ENCODE data around the gene HTATSF1. TPM values are rescaled to one million over a fixed set of nuclear protein-coding genes. Genes with fewer than 3 reads are reported as not detected.

The HTATSF1 gene
- total RNA-seq, 1 donor from 2014 or later = 66.2 TPM

GRCh38 chrX:136491832-136492231 lies 5.6 kb upstream of the HTATSF1 start:
- intact Hi-C loops (cut with DNase I) = loop anchor here (10.0 kb wide), 1 partner anchor 227 kb away; no protein-coding TSS in a partner anchor
- no peak for DNase-seq (ENCODE audit: low spot score)

DNA sequence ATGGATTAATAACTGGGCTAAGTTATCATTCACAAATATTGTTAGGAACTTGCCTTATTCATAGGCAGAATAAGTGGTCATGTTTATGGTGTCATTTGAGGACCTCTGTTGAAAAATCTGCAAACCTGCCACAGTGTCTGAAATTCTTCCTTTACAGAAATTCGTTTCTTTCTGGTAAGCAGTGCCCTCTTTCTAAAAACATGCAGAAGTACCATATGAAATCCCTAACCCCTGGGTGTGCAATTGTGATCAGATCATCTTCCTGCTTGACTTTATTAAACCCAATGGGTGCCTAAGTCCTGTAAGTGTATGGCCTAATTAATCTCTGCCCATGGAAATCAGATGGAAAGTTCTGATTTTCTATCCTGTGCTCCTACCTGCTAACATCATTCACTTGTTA lies 4.4 kb upstream of the HTATSF1 start:
- intact Hi-C loops (cut with DNase I) = loop anchor here (10.0 kb wide), 1 partner anchor 228 kb away; no protein-coding TSS in a partner anchor
- no peak for DNase-seq (ENCODE audit: low spot score)

DNA sequence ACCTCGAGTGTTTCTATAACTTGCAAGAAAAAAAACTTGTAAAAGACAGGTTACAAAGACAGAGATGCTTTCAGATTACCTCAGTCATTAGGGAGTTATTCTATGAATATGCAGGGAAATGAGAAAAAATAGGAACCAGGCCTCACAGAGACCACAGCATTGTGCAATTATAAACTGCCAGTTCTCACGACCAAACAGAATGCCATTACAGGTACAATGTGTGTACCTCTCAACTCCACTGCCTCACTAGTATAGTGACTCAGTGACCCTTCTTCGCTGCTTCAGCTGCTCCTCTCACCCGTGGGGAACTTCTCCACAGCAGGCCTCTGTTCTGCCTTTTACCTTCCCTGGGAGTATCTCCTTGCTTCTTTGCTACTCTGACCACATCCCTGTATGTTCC lies 2.3 kb upstream of the HTATSF1 start:
- intact Hi-C loops (cut with DNase I) = loop anchor here (5.0 to 10.0 kb wide), 2 partner anchors 230 to 508 kb away; partner anchors contain the start of gene SLC9A6
- no peak for DNase-seq (ENCODE audit: low spot score)

- intact Hi-C loops (cut with DNase I) = loop anchor here (5.0 to 10.0 kb wide), 2 partner anchors 231 to 509 kb away; partner anchors contain the start of gene SLC9A6
- DNase-seq (ENCODE audit: low spot score) = no peak
Observed at GRCh38 chrX:136496186-136496763, 1.1 kb upstream of the HTATSF1 start.

DNA sequence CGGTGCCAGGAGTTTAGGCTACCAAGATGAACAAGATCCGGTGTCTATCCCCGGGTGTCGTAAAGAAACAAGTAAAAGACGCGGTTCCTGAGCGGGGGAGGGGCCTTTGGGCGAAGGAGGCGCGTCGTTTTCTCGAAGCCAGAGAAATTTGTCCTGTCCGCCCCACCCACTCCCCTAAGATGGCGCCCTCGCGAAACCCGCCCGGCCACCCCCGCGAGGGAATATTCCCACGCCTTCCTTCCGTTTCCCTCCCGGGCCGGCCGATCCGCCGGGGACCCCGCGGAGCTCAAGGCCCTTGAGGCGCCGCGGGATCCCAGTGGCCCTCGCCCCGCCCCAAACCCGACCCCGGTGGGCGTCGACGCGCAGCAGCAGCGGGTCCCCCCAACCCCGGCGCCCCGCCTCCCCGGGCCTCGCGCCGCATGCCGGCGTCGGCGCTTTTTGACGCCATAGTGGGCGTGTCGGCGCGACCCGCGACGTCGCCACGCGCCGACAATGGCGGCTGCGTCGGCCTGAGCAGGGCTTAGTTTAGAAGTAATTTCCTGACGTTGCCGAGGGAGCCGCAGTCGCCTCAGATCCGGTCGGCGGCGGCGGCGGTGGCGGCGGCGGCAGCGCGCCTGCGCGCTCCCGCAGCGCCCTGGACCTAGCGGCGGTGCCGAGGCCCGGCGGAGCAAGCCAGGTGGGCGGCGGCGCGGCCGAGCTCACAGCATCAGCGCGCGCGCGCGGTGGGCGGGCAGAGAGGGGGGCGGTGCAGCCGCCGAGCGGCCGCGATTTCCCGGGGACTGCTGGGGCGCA lies 432 bp upstream of the HTATSF1 start:
- intact Hi-C loops (cut with DNase I) = loop anchor here (5.0 to 10.0 kb wide), 2 partner anchors 232 to 510 kb away; partner anchors contain the start of gene SLC9A6

GRCh38 chrX:136519069-136519468 lies 21.7 kb downstream of the HTATSF1 start:
- DNase-seq (ENCODE audit: low spot score) = no peak
- intact Hi-C loops (cut with DNase I) = no loop called here

More for the DNA sequence above, 432 bp upstream of the HTATSF1 start:
- DNase-seq (ENCODE audit: low spot score) = peak; percentile 91

- intact Hi-C loops (cut with DNase I) = no loop called here
- DNase-seq (ENCODE audit: low spot score) = no peak
Observed at GRCh38 chrX:136523770-136524169, 26.4 kb downstream of the HTATSF1 start.

- intact Hi-C loops (cut with DNase I) = no loop called here
- peak; percentile 81 for DNase-seq (ENCODE audit: low spot score)
Observed at GRCh38 chrX:136525738-136526606, 28.6 kb downstream of the HTATSF1 start.

DNA sequence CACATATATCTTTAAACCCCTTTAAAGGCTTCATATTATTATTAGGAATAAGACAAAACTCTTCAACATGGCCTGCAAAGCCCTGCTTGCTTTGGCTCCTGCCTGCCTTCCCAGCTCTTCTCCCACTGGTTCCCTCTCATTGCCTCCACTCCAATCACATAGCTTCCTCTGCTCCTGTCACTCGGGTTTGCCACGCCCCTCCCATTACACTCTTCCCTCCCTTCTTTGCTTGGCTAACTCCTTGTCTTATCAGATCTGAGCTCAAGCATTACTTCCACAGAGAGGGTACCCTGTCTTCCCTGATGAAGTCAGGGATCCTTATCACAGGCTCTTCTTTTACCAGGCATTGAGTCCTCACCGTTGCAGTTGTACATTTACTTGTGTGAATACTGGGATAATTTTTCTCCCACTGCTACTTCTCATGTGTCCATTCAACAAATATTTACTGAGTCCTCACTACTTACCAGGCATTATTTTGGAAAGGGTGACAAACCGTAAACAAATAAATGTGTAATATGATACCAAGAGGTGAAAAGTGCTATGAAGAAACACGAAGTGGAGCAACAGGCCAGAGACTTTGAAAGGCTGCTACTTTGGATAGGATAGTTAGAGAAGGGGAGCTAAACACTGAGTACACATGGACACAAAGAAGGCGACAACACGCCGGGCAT lies 31.4 kb downstream of the HTATSF1 start:
- no peak for DNase-seq (ENCODE audit: low spot score)
- intact Hi-C loops (cut with DNase I) = no loop called here

DNA sequence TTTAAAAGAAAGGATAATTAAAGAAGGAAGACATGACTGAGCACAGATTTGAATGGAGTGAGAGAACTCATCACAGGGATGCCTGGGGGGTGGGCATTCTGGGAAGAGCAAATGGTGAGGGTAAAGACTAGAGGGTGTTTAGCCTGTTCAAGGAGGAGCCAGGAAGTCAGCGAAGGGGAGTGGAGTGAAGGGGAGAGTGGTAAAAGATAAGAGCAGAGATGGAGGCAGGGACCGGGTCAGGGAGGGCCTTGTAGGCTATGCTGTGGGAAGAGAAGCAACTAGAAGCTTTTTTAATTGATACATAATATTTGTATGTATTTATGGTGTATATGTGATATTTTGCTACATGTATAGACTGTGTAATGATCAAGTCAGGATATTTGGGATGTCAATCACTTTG lies 32.4 kb downstream of the HTATSF1 start:
- no peak for DNase-seq (ENCODE audit: low spot score)
- intact Hi-C loops (cut with DNase I) = no loop called here

DNA sequence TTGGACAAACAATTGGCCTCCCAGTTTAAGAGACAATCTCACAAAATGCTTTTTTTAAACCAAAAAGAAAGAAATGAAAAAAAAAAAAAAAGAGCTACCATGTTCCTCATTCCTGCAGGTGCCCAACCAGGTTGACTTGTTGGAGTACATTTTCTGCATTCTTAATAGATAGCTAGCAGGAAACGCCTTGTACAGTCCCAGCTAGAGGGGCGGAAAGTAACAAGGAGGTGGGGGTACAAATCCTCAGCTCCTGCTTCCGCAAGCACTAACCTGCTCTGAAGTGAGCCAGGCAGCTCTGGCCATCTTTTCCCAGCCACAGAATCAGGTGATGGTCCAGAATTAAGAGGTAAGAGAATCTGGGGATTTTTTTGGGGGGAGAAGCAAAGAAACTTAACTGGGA lies 34.6 kb downstream of the HTATSF1 start, which contains the start of gene VGLL1:
TSS of gene VGLL1 (plus strand) at position 265 of the 400 bp plus-strand sequence. CDS start 3,806 bp downstream, outside the sequence.
- intact Hi-C loops (cut with DNase I) = no loop called here
- no peak for DNase-seq (ENCODE audit: low spot score)

DNA sequence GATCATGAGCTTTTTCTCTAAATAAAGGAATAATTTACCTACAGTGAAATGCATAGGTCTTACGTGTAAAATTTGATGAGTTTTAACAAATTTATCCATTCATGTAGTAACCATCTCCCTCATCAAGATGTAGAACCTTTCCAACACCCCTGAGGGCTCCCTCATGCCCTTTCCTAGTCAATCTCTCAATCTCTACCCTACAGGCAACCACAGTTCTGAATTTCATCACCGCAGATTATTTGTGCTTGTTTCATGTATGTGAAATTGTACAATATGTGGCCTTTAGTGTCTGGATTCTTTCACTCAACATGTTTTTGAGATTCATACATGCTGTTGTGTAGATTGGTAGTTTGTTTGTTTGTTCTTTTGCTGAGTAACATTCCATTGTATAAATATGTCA lies 36.7 kb downstream of the HTATSF1 start:
- no peak for DNase-seq (ENCODE audit: low spot score)
- intact Hi-C loops (cut with DNase I) = no loop called here

GRCh38 chrX:136538811-136539210 lies 41.4 kb downstream of the HTATSF1 start:
- DNase-seq (ENCODE audit: low spot score) = no peak
- intact Hi-C loops (cut with DNase I) = no loop called here

DNA sequence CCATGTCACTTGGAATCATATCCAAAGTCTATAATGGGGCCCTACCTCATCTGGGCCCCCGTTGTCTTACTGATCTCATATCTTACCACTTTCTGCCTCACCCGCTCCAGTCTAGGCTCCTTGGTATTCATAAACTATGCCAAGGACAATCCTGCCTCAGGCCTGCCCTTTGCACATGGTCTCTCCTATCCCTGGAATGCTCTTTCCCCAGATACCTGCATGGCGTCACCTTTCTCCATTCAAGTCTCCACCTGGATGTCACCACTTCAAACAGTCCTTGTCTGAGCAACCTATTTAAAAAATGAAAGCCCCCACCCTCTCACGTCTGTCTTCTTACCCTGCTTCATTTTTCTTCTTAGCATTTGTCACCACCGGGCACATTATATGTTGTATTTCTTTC lies 42.8 kb downstream of the HTATSF1 start:
- intact Hi-C loops (cut with DNase I) = no loop called here
- no peak for DNase-seq (ENCODE audit: low spot score)

DNA sequence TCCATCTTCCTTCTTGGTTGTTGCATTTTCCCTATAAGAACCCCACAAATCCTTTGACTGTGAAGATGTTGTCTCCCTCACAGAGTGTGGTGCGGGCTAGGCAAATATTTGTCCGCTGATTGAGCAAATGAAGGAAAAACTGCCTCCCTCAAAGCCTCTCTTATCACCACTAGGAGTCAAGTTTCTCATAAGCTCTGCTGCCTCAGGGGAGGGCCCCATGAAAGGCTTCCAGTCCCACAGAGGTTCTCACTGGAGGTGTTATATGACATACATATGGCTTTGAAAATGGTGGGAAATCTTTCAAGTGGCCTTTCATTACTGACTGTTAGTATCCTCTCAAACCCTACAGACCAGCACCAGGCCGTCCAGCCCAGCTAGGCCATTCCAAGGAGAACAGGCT lies 43.9 kb downstream of the HTATSF1 start:
- no peak for DNase-seq (ENCODE audit: low spot score)
- intact Hi-C loops (cut with DNase I) = no loop called here

DNA sequence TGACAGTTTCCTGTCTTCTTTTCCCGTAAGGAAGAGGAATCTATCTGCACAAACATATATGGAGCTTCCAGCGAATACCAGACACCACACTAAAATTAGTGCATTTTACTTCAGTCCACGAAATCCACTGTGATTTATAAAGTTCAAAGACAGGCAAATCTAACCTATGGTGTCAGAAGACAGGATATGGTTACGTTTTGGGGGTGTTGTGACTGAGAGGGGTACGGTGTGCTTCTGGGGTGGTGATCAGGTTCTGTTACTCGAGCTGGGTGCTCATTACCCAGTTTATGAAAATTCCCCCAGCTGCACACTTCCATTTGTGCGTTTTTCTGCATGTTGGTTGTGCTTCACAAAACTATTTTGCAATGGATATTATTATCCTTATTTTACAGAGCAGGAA lies 44.9 kb downstream of the HTATSF1 start:
- intact Hi-C loops (cut with DNase I) = no loop called here
- no peak for DNase-seq (ENCODE audit: low spot score)

- DNase-seq (ENCODE audit: low spot score) = no peak
- intact Hi-C loops (cut with DNase I) = no loop called here
Observed at GRCh38 chrX:136546371-136546781, 49.0 kb downstream of the HTATSF1 start.

DNA sequence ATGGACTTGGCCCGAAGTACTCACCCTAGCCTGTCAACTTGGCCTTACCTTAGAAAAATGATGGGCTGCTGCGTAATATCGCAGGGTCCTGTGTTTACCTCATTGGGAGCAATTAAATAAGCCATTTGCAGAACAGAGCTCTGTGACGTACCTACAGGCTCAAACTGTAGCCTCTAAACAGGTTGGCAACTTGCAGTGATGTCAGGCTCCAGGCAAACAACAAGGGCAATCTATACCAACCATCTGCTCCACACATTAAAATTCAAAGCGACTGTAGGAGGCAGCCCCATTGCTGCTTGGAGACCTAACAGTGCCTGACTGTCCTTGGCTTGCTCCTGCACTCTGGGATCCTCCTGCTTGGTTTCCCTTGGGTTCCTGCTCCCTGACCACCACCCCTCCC lies 51.8 kb downstream of the HTATSF1 start:
- DNase-seq (ENCODE audit: low spot score) = no peak
- intact Hi-C loops (cut with DNase I) = no loop called here

DNA sequence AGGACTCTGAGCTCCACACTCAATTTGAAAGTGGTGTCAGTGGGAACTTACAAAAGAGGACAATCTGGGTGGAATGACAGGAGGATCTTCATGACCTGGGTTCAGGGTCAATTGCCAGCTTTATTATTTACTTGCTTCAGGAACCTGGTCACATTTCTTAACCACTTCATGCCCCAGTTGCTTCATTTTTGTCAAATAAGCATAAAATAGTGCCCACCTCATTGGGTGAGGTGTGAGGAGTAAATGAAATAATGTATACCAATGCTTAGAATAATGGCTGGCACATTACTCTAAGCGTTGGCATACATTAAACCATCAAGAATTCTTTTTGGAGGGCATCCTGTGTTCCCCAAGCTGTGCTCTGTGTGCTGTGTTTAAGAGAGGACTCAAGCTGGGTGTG lies 54.0 kb downstream of the HTATSF1 start:
- intact Hi-C loops (cut with DNase I) = no loop called here
- DNase-seq (ENCODE audit: low spot score) = no peak

Measured in cardiac septum (tissue), 1 donor.